ENCODE results near the gene PTPRD.

Gene PTPRD

GRCh38 chr9:8685825-8686224 is 1927.0 kb downstream of the PTPRD start:
- DNase-seq (ENCODE audit: low read depth in 2 of 2): no peak

- DNase-seq (ENCODE audit: low read depth in 2 of 2): no peak
Observed at GRCh38 chr9:8684978-8685708, 1927.7 kb downstream of the PTPRD start.

DNA sequence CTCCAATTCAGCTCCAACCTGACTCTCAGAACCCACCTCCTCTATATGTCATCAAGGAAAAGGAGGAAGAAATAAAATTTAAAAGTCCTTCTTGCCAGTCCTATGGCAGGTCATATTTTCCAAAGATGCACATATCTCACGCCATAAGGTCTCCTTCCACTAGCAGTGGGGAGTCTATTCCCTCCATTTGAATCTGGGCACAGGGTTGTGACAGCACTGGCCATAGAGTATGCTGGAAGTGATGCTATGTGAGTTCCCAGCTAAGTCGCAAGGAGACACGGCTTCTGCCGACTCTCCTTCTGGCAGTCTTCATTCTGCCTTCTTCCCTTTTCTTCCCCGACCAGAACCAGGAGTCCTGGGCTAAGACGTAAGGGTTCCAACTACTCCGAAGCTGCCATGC is 1929.3 kb downstream of the PTPRD start:
- no peak for DNase-seq (ENCODE audit: low read depth in 2 of 2)

GRCh38 chr9:8680658-8681057 is 1932.1 kb downstream of the PTPRD start:
- no peak for DNase-seq (ENCODE audit: low read depth in 2 of 2)

DNA sequence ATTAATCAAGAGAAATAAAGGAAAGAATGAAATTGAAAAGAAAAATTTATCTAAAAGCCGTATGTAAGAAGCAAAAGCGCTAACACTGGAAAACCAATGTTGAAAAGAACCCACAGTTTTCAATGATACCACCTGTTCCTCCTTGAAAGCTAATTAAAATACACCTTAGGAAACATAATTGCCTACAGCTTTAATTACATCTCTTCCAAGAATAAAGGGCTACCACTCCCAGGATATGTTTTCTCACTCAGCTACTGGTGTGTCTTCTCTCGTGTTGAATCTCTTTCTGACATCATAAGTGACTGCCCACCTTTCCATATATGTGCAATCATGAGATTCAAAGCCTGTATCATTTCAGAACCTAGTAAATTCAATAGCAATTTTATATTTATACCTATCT is 1932.6 kb downstream of the PTPRD start:
- no peak for DNase-seq (ENCODE audit: low read depth in 2 of 2)

DNA sequence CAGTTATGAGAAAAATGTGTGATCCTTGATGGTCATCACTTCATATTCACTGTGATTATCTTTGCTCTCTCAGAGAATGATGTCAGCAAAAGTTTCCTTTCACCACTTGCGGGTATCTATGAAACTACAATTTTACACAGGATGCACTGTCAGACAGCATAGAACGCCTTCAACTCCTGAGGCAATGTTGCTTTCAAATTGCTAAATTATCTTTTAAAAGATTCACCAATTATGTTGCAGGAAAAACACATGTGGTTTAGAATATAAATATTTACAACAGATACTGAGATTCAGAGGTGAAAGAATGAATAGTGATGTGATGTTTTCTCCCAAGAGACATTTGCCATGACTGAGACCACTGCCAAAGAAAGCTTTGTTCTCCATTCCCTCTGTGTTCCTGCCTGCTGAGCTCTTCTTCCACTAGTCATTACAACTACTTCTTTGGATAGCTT is 1933.4 kb downstream of the PTPRD start:
- no peak for DNase-seq (ENCODE audit: low read depth in 2 of 2)

GRCh38 chr9:8677741-8678140 is 1935.1 kb downstream of the PTPRD start:
- DNase-seq (ENCODE audit: low read depth in 2 of 2): no peak

DNA sequence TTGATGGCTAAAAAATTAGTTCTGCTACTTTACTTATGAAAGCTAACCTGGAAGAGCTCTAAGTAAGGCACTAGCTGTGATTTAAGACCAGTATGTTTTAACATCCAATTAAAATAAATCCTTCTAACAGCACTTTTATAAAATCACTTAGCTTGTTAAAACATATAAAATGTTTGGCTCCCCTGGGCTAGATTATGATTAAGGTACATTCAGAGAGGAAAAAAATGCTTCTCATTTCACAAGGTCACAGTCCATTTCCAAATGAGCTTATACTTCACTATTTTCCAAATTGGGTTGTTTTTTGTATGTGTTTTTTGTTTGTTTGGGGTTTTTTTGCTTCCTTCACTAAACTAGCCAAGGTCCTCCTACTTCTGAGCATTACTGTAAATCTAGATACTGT is 1938.3 kb downstream of the PTPRD start:
- DNase-seq (ENCODE audit: low read depth in 2 of 2): no peak

- DNase-seq (ENCODE audit: low read depth in 2 of 2): no peak
Observed at GRCh38 chr9:8673830-8674229, 1939.0 kb downstream of the PTPRD start.

DNA sequence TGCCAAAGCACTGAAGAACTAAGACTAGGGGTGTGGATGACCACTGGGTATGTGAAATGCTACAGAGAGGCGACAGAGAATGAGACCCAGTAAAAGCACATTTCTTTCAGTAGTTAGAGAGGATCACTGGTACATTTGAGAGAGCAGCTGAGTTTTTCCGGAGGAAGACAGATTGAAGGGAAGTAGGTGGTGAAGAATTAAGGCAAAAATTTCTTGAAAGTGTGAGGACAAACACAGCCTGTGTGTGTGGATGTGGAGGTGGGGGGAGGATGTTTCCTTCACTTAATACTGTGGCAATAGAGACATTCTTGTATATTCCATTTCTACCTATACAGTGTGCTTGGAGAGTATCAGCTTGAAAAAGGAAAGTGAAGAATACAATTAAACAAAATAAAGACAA is 1942.1 kb downstream of the PTPRD start:
- no peak for DNase-seq (ENCODE audit: low read depth in 2 of 2)

- no peak for DNase-seq (ENCODE audit: low read depth in 2 of 2)
Observed at GRCh38 chr9:8668751-8669150, 1944.1 kb downstream of the PTPRD start.

DNA sequence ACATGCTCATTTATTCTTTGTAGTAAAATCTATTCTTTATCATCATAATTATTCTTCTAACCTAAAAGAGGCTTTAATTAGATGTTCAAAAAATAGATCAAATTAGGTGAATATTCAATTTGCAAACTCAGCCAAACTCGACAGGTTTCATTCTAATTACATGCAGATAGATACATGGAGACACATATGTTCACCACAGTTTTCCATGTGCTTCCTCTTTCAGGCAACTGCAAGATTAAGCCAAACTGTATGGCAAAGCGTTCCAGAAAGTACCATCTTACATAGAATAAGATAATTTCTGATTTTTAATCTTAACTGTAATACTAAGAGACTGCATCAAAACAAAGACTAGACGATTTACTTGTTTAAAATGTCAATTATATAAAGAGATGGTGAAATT is 1944.6 kb downstream of the PTPRD start:
- no peak for DNase-seq (ENCODE audit: low read depth in 2 of 2)

- DNase-seq (ENCODE audit: low read depth in 2 of 2): no peak
Observed at GRCh38 chr9:8666060-8666459, 1946.7 kb downstream of the PTPRD start.

DNA sequence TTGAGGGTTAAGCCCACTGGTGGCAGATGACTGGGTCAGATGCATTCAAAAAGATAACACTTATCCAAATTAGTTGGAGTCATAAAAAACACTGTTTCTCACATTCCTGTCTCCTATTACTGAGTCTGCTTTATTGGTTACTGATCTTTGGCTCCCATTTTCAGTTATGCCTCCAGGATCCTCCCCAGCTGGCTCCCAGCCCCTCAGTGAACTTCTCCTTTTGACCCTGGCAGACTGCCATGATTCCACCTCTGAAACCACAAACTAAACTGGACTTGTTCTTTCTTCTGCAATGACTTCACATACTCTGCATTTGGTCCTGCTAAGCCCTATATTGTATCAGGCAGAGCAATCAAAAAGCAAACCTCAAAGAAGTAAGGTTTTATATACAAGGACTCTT is 1952.4 kb downstream of the PTPRD start:
- DNase-seq (ENCODE audit: low read depth in 2 of 2): no peak

DNA sequence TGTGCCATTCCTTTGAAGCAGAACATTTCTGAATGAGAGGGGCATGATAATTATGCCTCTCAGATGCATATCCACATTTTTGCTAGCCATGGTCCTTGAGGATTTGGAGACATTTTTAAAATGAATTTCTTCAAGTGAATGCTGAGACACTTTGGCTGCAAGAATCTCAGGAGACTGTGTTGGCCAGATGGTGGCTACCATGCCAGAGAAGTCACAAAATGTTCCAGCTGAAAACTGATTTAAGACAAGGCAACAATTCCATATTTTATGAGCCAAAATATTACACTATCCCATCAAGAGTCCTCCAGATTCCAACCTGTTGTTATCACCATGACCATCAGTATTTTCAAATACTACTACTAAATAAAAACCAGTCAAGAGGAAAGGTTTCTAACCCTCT is 1953.7 kb downstream of the PTPRD start:
- DNase-seq (ENCODE audit: low read depth in 2 of 2): no peak

DNA sequence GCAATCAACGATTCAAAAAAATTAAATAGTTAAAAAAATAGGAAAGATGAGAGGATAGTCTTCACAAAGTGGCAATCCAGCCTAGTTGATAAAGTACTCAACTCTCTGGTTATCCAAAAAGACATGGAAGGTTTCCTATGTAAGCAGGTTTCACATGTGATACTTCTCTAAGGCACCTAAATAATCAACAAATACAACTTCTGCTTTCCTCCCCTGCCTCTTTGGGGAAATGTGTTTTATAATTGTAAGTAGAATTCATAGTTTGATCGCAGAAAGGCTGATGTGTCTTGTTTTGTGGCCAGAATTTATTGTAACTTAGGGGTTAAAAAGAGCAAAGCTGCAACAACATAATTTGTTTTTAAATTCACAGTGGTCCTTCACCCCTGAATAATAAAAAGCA is 1957.7 kb downstream of the PTPRD start:
- no peak for DNase-seq (ENCODE audit: low read depth in 2 of 2)

DNA sequence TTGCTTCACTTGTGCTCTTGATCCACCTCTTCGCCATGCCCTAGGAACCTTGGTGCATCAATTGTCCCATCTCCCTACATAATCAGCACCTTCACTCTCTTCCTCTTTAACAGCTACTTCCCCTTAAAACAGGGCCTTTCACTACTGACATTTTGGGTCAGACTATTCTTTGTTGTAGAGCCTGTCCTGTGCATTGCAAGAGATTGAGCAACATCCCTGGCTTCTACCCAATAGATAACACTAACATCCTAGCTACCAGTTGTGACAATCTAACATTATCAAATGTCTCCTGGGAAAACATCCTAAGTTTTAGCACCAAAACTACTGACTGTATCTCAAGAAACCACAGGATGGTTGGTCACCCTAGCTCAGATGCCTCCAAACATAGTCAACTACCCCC is 1958.9 kb downstream of the PTPRD start:
- no peak for DNase-seq (ENCODE audit: low read depth in 2 of 2)

GRCh38 chr9:8653111-8653510 is 1959.7 kb downstream of the PTPRD start:
- no peak for DNase-seq (ENCODE audit: low read depth in 2 of 2)

- DNase-seq (ENCODE audit: low read depth in 2 of 2): no peak
Observed at GRCh38 chr9:8652255-8652654, 1960.5 kb downstream of the PTPRD start.

GRCh38 chr9:8651846-8652215 is 1961.0 kb downstream of the PTPRD start:
- no peak for DNase-seq (ENCODE audit: low read depth in 2 of 2)

DNA sequence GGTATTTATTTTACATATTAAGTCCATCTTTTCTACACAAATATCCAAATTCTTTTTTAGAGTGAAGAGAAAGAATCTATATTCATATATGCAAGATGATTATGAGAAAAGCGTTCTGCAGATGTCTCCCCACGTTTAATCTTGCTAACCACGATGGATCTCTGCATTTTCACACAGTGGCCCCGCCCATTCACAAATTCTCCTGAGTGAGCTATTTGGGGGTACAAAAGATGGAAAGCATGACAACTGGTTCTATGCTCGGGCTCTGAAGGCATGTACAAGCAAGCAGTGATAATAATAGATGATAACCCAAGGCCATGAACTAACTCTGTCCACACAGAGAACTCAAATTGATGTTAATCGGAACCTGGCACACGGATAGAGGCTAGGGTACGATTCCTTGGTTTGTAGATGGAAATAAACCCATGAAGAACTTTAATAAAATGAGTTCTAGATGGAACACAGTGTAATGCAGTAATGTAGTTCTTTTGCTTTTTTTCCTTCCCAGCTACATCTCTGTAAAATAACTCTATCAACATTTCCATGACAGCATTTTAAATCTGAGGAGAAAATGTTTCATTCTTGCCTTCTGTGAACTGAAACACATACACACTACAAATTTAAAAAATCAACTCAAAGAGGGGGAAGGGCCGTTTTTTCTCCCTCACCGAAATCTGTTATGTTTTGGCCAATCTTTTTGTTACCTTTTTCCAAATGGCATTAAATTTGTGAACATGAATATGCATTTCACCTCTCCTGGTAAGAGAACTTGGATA is 1961.5 kb downstream of the PTPRD start:
- DNase-seq (ENCODE audit: low read depth in 2 of 2): no peak

DNA sequence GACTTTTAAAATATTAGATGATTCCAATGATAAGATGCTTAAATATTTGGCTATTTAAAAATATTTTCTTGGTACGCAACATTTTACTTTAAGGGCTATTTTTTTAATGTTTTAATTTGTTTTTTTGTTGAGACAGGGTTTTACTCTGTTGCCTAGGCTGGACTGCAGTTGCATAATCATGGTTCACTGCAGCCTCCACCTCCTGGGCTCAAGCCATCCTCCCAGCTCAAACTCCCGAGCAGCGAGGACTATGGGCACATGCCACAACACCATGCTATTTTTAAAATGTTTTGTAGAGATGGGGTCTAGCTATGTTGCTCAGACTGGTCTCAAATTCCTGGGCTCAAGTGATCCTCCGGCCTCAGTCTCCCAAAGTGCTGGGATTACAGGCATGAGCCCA is 1963.0 kb downstream of the PTPRD start:
- DNase-seq (ENCODE audit: low read depth in 2 of 2): no peak

DNA sequence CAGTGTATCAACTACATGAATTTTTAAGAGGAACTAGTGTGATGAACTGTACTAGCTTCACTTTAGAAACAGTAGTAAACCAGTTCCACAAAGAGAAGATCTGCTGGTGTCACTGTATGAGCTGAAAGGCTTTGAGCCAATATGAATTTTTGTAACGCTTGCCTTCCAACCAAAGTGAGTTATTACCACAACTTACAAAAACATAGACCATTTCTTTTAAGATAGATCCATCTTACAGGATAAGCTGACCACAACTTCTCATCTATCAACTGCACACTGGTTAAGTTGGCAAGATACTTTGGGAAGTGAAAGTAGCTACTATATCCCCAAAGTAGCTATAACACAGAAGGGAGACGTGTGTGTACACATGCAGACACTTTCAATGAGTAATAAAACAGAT is 1963.6 kb downstream of the PTPRD start:
- no peak for DNase-seq (ENCODE audit: low read depth in 2 of 2)
